HG03060 (cell line): ENCODE results near the gene REEP1.

Source experiments
- ATAC-seq: cut with Tn5 transposase; IDR thresholded peaks from one replicate; pipeline ENCODE4 v1.9.1; 2021; ENCODE audit warnings: low read depth, moderate number of reproducible peaks; ENCODE audit not compliant: unreplicated experiment

Gene REEP1

DNA sequence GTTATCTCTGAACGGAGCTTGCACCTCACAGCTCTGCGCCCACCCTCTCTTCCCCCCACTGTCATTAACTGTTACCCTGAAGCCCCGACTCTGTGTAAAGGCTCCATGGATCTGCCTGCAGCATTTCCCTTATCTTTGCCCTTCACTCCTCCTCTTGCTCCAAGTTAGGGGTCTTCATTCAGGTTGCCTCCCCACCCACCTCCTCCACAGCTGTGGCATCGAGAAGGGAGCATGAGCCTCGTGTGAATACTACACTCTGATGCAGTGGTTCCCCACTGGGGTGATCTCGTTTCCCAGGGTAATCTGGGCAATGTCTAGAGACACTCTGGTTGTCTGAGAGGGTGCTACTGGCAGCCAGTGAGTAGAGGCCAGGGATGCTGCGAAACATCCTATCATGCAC, 51.4 kb downstream of the REEP1 start:
- no peak for ATAC-seq

DNA sequence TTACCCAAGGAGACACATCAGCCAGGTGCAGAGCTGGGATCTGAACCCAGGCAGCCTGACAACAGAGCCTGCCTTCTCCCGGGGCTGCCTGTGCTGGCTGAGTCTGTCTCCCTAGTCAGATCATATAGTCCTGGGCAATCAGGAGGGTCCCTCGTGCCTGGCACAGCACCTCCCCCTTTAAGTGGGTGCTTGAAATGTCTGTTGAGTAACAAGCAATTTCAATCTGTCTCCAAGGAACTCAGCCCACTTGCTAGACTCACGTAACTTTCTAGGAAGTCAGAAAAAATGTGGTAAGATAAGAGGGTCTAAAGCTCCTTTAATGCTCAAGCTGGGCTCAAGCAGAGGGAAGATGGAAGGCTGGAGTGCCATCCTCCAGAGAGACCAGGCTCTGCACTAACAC, 51.9 kb downstream of the REEP1 start:
- no peak for ATAC-seq

DNA sequence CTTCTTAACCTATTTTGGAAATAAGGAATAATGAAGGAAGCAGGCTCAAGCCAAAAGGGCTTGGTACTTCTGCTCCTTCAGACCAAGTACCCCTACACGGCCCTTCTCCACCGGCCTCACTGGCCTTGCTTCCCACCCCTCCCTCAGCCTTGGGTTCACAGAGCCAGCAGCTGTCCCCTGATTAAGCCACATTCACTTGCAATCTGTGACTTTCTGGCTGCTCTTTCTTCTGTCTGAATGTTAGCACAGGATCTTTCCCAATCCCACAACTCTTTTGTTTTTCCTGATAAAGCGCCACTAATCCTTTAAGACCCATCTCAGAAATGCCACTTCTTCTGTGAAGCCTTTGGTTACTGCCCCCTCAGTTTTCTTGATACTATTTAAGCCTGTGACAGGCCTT, 52.4 kb downstream of the REEP1 start:
- ATAC-seq = no peak

DNA sequence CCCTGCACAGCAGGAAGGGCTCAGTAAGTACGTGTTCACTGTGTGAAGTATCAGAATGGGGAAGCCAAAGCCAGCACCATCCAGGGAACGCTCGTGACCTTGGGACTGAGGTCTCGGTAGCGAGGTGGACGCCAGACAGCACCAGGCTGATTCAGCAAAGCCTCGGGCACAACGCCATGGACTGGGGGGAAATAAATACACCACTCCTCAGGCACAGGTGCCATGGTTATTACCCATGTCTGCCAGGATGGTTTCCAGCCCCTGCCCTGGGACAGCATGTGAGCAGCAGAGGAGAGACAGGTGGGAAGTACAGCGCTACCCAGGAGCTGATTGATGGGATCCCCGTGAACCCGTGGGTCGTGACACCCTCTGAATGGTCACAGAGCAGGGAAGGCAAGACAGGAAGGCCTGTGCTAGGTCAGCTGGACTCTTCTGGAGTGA, 53.0 kb downstream of the REEP1 start:
- ATAC-seq = no peak

DNA sequence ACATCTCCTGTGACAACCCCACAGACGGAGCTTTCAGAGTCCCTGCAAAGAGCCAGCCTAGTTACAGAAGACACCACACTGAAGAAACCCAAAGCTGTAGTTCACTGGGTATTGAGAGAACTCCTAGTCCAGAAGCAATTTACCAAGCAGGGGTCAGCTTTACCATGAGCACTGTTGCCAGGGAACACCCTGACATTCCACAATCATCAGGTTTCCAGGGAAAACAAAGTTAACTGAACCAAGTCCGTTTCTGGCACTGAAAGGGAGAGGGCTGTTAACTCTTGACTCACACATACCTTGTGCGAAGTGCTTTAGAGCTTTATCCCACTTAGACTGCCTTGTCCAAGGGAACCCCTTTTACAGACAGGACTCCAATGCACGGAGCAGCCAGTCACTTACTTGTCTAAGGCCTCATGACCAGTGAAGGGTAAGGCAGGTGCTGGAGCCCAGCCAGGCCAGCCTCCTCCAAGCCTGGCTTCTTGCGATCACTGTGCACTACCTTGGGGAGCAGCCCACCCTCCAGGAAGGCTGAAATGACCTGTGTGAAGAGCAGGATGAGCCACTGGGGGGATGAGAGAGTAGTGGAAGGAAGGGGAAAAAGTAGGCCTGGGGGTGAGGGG, 53.9 kb downstream of the REEP1 start:
- no peak for ATAC-seq

DNA sequence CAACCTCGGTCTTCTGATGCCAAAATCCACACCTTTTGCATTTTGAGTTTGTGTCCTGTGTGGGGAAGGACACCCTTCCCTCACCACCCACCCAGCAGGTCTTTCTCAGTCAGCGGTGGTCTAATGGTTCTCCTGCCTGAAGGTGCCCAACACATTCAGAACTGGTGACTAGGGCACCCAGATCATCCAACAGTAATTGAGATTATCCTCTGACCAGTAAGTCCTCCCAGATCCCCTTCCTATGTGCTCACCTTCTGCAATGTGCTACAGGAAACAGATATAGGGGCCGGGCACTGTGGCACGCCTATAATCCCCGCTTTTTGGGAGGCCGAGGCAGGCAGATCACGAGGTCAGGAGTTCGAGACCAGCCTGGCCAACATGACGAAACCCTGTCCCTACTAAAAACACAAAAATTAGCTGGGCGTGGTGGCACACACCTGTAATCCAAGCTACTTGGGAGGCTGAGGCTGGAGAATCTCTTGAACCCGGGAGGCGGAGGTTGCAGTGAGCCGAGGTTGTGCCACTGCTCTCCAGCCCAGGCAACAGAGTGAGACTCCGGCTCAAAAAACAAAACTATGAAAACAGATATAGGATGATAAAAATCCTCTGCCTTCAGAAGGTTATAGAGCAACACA, 56.2 kb downstream of the REEP1 start:
- ATAC-seq = no peak

DNA sequence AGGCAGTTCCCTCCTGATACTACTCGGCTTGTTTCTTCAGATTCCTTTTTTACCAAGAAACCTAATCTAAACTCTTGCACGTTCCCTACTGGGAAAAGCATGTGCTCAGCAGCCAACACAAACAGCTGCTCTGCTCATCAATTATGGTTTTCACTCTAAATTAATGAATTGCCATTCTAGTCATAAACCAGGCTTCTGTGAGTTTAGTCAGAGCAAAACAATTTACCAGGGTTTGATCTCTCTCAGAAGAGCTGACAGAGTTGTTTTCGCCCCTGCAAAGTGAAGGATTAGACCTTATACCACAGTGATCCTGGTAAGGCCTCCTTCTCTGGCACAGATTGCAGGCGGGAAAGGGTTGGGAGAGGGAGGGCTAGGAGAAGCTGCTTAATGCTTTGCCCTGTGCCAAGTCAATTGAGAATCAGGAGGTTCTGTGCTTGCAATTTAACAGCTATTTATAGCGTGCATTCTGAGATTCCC, 57.2 kb downstream of the REEP1 start:
- ATAC-seq = no peak

DNA sequence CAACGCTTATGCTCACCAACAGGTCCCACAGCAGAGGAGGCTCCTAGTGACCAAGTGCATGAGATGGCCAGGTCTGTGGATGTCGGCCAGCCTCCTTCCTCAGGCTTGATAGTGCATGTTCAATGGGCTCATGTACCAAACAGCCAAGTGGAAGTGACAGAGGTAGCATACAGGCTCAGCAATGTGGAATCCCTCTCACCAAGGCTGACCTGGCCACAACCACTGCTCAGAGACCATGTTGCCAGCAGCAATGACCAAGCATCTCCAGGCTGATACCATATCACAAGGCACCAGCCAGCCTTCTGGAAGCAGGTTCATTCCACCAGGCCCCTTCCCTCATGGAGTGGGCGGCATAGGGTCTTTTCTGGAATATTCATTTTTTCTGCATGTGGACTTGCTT, 61.5 kb downstream of the REEP1 start:
- ATAC-seq = no peak

DNA sequence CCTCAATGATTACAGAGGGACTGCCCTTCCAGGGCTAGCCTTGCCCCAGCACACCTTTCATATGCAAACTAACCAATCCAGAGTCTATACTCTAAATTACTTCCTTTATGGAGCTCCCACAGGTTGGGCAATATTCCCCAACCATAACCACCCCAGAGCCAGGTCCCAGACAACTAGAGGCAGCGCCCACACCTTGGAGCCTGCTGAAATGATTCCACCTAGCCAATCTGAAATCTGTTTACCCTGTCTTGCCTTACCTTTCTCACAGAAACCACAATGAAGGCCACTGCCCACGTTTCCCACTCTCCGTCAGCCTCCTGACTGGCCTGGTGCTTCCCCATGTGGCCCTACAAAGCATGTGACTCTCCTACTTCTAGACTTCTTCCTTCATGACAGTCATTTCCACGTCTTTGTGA, 62.0 kb downstream of the REEP1 start:
- no peak for ATAC-seq

DNA sequence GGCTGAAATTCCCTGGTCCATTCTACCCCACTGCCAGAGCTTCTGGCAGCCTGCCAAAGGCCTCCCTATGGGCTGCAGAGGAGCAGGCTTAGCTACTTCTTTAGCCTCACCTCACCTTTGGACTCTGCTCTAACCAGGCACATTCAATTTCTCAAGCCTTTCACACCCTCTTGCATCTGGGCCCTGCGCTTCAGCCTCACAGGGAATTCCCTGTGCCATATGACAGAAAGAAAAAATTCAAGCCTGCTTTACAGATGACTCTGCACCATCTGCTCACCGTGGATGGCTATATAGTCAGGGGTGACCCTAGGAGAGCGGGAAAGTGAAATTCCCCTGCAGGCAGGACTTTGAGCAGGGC, 62.5 kb downstream of the REEP1 start:
- no peak for ATAC-seq

DNA sequence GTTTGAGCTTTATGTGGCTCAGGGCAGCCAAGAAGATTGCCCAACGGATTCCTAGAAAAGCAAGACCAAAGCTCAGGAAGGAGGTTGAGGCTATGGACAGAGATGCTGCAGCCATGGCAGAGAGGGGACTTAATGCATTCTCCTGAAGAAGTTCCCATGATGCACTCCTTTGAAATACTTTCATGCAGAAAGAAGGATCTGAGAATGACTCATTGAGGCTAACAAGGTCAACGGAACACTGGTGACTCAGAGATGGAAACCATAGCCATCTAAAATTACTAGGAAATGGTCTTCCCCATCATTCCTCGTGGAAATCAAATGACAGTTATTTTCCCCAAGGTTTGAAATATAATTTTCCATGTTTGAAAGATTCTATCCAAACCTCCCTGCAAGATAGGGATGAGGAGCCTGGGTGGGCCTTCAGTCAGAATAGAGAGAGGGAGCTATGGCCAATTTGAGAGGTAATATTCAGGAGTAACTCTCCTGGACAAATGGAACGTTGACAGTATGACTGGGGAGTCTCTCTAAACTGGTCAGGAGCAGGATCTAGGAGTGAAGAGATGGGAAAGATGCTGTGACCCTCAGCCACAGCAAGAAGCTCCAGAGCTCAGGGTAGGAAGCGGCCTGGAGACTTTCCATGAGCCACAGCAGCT, 63.0 kb downstream of the REEP1 start:
- ATAC-seq = no peak

DNA sequence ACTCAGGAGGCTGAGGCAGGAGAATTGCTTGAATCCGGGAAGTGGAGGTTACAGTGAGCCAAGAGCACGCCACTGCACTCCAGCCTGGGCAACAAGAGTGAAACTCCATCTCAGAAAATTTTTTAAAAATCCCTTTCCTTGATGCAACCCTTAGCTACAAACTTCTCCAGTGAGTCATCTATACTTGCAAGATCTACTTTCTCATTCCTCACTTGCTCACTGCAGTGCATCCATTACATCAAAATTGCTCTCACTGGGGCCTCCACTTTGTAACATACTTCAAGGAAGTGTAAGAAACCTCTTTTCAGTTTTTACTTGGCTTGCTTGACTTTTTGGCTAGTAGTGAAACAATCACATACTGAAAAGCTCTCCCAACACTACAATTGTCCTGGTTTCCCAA, 65.3 kb downstream of the REEP1 start:
- ATAC-seq = no peak

DNA sequence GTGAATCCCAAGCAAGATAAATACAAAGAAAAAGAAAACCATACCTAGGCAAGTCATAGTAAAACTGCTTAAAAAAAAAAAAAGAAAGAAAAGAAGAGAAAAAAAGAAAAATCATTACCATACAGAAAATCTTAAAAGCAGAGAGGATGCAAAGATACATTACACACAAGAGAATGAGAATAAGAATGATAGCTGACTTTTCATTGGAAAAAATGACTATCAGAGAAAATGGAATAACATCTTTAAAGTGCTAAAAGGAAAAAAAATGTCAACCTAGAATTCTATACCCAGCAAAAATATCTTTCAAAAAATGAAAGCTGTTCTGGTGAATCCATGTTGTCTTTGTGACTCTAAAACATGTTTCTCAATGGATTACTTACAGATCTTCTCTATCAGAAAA, 66.2 kb downstream of the REEP1 start:
- no peak for ATAC-seq

DNA sequence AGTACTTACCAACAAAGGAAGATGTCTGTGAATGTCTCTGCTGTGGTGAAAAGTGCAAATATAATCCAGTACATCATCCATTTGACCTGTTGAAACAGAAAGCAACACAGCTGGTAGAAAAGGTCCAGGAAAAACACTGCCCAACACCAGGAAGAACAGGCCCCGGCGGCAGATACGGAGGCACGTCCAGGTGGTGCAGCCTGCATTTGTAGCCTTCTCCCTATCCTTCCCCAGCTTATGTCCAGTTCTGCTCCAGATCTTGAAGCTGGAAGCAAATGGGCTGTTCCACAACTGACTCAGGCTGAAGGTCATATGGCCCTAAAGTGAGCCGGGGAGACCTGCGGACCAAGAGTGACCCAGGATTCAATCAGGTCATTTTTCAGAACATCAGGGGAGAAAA, 73.5 kb downstream of the REEP1 start:
- no peak for ATAC-seq

DNA sequence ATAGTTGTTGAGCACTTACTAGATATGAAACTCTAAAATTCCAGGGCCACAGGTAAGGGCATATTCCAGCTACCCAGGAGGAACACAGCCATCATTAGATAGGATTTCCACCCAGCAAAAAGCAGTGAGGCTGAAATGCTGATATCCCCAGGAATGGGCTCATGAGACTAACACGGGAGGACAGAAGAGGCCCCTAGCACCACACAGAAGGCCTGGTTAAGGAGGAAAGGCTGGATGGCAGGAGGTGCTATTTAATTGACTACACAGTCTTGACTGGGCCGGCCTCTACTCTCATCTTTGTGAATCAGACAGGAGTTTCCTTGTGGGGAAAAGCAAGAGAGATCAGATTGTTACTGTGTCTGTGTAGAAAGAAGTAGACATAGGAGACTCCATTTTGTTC, 76.4 kb downstream of the REEP1 start:
- no peak for ATAC-seq

DNA sequence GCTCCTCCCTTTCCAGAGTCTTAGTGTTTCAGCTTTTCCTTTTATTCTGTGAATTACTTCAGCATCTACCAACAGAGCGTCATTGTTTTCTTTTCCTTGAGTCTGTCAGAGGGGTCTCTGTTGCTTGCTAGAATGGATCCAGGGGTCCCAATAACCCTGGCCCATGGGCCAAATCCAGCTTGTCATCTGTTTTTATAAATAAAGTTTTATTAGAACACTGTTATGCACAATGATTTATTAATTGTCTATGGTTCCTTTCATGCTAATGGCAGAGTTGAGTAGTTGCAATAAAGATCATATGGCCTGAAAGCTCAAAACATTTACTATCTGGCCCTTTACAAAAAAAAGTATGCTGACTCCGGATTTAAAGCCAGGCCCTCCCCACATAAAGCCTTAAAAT, 79.3 kb downstream of the REEP1 start:
- no peak for ATAC-seq

DNA sequence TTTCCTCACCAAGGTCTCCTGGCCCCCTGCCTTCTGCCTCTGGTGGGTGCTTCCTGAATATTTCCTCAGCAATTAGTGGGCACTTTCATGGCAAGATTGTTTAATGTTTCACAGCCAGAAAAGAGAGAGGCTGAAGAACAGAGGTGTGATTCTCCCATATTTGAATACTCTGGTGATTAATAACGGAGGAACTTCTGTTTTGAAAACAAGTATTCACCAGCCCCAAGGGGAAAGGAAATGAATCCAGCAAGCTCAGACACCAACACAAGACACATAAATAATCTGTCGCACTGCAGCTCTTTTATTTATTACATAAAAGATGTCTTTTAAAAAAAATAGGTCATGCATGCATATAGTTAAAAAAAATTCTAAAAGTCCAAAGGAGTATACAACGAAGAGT, 80.4 kb downstream of the REEP1 start:
- ATAC-seq = no peak

DNA sequence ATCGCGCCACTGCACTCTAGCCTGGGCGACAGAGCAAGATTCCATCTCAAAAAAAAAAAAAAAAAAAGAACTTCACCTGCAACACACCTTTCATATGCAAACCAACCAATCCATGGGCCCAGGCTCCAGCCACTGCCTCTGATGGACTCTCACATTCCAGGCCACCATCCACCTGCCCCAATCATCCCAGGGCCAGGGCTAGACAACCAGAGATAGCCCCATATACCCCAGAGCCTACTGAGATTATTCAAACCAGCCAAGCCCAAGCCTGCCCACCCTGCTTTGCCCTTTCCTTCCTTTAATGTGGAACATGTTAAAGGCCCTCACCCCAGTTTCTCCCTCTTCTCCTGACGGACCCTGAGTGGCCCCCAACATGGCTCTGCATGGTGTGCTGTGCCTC, 81.1 kb downstream of the REEP1 start:
- ATAC-seq = no peak

DNA sequence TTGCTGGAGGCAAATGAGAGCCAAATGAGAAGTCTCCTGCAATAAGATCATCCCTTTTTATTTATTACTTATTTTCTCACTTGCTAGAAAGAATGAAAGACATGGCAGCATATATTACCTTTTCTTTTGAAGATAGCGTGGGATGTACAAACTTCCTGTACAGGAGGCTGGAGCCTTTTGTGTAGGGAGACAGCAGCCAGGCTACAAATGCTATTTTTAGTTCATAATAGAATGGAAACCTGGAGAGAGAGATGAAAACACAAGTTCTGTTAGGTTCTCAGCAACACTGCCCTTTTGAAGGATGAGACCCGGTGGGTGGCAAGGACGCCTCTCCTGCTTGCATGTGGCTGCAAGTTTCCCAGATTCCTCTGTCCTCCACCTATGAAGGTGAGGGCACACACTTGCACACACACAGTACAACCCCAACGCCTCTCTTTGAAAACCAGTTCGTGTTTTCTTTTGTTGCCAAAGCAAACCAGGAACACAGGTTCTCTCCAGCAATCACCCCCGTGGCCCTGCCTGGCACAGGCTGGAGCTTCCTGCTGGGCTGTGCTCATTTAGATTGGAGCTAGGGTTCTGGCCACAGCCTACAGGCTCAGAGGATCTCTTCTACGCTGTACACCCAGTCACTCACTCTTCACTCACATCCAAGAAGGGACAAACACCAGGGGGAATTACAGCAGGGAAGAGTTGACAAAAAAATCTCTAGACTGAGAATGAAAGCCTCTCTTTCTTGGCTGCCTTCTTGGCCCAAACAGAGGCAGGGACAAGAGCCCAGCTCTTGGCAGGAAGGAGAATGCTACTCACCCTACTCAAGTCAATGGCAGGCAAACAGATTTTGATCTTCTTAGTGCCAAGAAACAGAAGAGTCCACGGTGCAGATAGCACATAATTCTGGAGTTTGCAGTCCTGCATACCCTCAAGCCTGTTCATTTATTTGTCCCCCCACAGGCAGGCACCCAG, 82.6 kb downstream of the REEP1 start:
- ATAC-seq = no peak

DNA sequence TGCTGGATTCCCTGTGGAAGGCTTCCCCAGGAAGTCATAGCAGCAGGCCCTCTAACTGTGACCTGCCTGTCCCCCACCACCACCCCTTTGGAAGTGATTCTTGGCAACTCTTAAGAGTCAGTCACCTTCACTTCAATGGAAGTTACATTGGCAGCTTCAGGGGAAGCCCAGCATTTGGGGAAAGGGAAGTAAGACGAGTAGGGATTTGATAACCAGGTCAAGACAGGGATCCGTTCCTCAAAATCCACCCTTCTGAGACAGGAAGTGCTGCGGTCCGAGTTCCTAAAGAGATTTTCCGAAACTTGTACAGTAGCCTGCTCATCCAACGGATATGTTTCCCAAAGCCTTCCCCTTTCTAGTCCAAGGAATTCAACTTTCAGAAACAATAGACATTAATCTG, 84.0 kb downstream of the REEP1 start:
- ATAC-seq = no peak

DNA sequence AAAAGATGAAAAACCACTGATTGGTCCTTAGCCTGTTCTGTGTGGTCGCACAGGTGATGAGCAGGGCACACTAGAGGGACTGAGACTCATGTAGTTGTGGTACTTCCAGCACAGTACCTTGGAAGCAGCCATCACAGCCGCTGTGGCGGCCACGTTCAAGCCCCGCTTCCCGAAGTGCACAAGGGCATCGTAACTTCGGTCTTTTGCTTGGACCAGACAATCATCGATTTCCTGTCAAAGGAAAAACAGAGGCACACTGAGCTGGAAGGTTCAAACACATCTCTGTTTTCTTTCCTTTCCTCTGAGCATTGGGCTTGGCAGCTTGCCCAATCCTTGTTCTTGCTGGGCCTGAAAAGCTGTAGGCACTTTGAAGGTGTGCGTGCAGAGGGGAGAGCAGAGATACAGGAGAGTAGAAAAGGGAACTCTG, 85.6 kb downstream of the REEP1 start:
- no peak for ATAC-seq
